PC-9 (cell line): ENCODE data around the gene IL1RL2.

Source experiments
- EZH2 ChIP-seq: fragments of 200-600 bp; sonication (generic); IDR thresholded peaks from 2 replicates; pipeline ENCODE4 v1.8.0; 2017; ENCODE audit warnings: antibody characterized with exemption, low read depth
- TF ChIP-seq, protein P1 (sequence below): fragments of 200-600 bp; sonication (generic); conservative IDR thresholded peaks from 2 replicates; pipeline ENCODE4 v1.6.1; 2017; ENCODE audit warnings: mixed run types, antibody characterized with exemption, mild to moderate bottlenecking, moderate library complexity

DNA sequence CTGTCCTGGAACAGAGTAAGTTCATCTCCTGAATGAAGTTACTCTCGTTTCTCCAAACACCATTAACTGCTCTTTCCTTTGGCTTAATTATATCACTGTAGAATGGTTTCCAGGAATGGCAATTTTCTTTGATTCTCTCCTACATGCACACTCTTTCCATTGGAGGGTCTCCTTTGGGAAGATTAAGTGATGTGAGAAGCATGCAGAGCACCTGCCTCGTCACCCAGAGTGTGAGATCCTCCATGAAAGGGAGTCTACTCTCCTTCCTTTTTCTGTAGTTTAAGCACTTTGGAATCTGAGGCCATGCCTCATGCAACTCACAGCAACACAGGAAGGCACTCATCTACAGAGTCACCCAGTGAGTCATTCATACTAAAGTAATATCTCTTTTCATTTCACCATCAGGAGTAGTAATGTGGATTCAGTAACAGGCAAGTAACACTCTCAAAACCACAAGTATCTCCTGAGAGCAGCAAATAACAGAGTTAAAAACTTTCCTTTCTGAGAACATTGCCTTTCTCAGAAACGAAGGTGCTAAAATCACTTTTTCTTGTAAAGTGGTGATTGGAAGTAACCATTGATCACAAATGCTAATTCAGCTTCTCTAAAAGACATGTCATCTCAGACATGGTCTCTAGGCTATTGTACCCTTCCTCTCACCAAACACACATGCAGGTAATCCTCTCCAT is 71.7 kb downstream of the IL1RL2 start:
- TF ChIP-seq, protein P1, sequence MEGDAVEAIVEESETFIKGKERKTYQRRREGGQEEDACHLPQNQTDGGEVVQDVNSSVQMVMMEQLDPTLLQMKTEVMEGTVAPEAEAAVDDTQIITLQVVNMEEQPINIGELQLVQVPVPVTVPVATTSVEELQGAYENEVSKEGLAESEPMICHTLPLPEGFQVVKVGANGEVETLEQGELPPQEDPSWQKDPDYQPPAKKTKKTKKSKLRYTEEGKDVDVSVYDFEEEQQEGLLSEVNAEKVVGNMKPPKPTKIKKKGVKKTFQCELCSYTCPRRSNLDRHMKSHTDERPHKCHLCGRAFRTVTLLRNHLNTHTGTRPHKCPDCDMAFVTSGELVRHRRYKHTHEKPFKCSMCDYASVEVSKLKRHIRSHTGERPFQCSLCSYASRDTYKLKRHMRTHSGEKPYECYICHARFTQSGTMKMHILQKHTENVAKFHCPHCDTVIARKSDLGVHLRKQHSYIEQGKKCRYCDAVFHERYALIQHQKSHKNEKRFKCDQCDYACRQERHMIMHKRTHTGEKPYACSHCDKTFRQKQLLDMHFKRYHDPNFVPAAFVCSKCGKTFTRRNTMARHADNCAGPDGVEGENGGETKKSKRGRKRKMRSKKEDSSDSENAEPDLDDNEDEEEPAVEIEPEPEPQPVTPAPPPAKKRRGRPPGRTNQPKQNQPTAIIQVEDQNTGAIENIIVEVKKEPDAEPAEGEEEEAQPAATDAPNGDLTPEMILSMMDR, result no peak
- no peak for TF ChIP-seq EZH2
